ENCODE results near the gene FLOT1. TPM values are rescaled to one million over a fixed set of nuclear protein-coding genes. Genes with fewer than 3 reads are reported as not detected.

Gene FLOT1
- total RNA-seq, 2 experiments from 2014 or later: 66.7 to 108 TPM

DNA sequence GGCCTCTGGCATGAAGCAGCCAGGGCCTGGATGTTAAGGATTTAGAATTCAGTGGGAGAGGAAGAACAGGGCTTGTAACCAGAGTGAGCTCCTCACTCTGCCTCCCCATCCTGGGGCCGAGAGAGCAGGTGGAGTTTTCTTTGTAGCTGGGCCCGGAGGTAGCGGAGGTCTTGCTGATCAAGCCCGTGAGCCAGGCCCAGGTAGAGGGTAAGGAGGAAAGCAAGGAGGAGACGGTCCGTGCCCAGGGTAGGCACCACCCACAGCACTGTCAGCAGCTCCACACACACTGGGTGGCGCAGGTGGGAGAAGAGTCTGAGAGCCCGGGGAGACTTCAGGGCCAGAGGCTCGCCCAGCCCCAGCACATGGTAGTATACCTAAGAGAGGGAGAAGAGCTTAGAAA, 53.9 kb downstream of the FLOT1 start:
- Histone ChIP-seq H2AFZ (ENCODE audit: low read length) (no peak overlapping the region), H4K20me1 (ENCODE audit: insufficient read depth, low read length) (peaks cover 5% of the 10 kb centered on the region; the same call in 1 of the 2 replicates), H3K79me2 (ENCODE audit: insufficient read depth, low read depth, low read length) (peaks cover 63% of the 10 kb centered on the region), H3K36me3 (ENCODE audit: insufficient read depth, low read length) (peaks cover 26% of the 10 kb centered on the region), H3K4me3 (ENCODE audit: low read depth, low read length, poor library complexity, severe bottlenecking) (peak overlapping the region; percentile 95), H3K9me3 (ENCODE audit: low read length) (no peaks in the 10 kb centered on the region), H3K27ac (ENCODE audit: low read depth, low read length, poor library complexity, severe bottlenecking) (peak overlapping the region; percentile 95), H3K4me1 (ENCODE audit: insufficient read depth, low read length, poor library complexity, severe bottlenecking) (peaks cover 38% of the 10 kb centered on the region), H3K9me2 (ENCODE audit: insufficient read depth, low read length) (no peaks in the 10 kb centered on the region), H3K4me2 (ENCODE audit: low read length) (peak overlapping the region; percentile 99)
- no TSS peak for BruUV-seq (replicated peaks)
- ChIA-PET POLR2A (interaction anchor here (0.7 to 6.3 kb wide), 6 partner anchors 8 to 42 kb away, joined by 3 to 71 read pairs (median 4); partner anchors contain the start of genes DHX16, MDC1 and TUBB), CTCF (ENCODE audit: unreplicated experiment) (interaction anchor here (0.7 to 1.6 kb wide), 5 partner anchors 9 to 42 kb away, joined by 3 to 5 read pairs (median 5); partner anchors contain the start of genes DHX16 and MDC1)
- DNase-seq (ENCODE audit: low spot score): peak; percentile 82
- no peak for TF ChIP-seq EZH2phosphoT487 (IDR thresholded peaks at IDR 0.05; ENCODE audit: borderline replicate concordance, low read depth, low read length)
- TF ChIP-seq, protein P1, sequence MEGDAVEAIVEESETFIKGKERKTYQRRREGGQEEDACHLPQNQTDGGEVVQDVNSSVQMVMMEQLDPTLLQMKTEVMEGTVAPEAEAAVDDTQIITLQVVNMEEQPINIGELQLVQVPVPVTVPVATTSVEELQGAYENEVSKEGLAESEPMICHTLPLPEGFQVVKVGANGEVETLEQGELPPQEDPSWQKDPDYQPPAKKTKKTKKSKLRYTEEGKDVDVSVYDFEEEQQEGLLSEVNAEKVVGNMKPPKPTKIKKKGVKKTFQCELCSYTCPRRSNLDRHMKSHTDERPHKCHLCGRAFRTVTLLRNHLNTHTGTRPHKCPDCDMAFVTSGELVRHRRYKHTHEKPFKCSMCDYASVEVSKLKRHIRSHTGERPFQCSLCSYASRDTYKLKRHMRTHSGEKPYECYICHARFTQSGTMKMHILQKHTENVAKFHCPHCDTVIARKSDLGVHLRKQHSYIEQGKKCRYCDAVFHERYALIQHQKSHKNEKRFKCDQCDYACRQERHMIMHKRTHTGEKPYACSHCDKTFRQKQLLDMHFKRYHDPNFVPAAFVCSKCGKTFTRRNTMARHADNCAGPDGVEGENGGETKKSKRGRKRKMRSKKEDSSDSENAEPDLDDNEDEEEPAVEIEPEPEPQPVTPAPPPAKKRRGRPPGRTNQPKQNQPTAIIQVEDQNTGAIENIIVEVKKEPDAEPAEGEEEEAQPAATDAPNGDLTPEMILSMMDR (conservative IDR thresholded peaks at IDR 0.05; ENCODE audit: low read length): peak; percentile 62
- intact Hi-C loops (cut with micrococcal nuclease; ENCODE audit: unreplicated experiment): loop anchor here (1.0 to 10.0 kb wide), 4 partner anchors 9 to 806 kb away; partner anchors contain the start of genes MDC1, MICB, MRPS18B and PPP1R10

- Histone ChIP-seq H3K36me3 (ENCODE audit: insufficient read depth, low read length) (peaks cover 34% of the 10 kb centered on the region), H3K79me2 (ENCODE audit: insufficient read depth, low read depth, low read length) (peaks cover 70% of the 10 kb centered on the region), H4K20me1 (ENCODE audit: insufficient read depth, low read length) (peaks cover 5% of the 10 kb centered on the region; the same call in 1 of the 2 replicates), H3K9me3 (ENCODE audit: low read length) (no peaks in the 10 kb centered on the region), H3K9me2 (ENCODE audit: insufficient read depth, low read length) (no peaks in the 10 kb centered on the region), H3K4me2 (ENCODE audit: low read length) (peak overlapping the region; percentile 99), H3K4me1 (ENCODE audit: insufficient read depth, low read length, poor library complexity, severe bottlenecking) (peaks cover 38% of the 10 kb centered on the region), H3K4me3 (ENCODE audit: low read depth, low read length, poor library complexity, severe bottlenecking) (peak overlapping the region; percentile 95), H2AFZ (ENCODE audit: low read length) (no peak overlapping the region), H3K27ac (ENCODE audit: low read depth, low read length, poor library complexity, severe bottlenecking) (peak overlapping the region; percentile 95)
- intact Hi-C loops (cut with micrococcal nuclease; ENCODE audit: unreplicated experiment): loop anchor here (1.0 to 10.0 kb wide), 4 partner anchors 9 to 807 kb away; partner anchors contain the start of genes MDC1, MICB, MRPS18B and PPP1R10
- CTCF ChIA-PET (ENCODE audit: unreplicated experiment): interaction anchor here (0.7 to 1.6 kb wide), 4 partner anchors 9 to 43 kb away, joined by 3 to 5 read pairs (median 5); partner anchors contain the start of genes DHX16 and MDC1
- POLR2A ChIA-PET: interaction anchor here (0.5 to 6.3 kb wide), 8 partner anchors 7 to 392 kb away, joined by 3 to 71 read pairs (median 4); partner anchors contain the start of genes DHX16, MDC1 and TUBB
- TF ChIP-seq, protein P1 (conservative IDR thresholded peaks at IDR 0.05; ENCODE audit: low read length): no peak; the same call in 1 of the 2 replicates
- no peak for TF ChIP-seq EZH2phosphoT487 (IDR thresholded peaks at IDR 0.05; ENCODE audit: borderline replicate concordance, low read depth, low read length)
- DNase-seq (ENCODE audit: low spot score): peak; percentile 49
- BruUV-seq (replicated peaks): TSS peak; percentile 76
Measured at GRCh38 chr6:30687659-30688431, 54.6 kb downstream of the FLOT1 start.
